ENCODE measurements around the gene PHC1. TPM values are rescaled to one million over a fixed set of nuclear protein-coding genes. Genes with fewer than 3 reads are reported as not detected.

PHC1 gene
- total RNA-seq (ENCODE audit: low replicate concordance) = 8.3 and 11.6 TPM in 2 replicates

DNA sequence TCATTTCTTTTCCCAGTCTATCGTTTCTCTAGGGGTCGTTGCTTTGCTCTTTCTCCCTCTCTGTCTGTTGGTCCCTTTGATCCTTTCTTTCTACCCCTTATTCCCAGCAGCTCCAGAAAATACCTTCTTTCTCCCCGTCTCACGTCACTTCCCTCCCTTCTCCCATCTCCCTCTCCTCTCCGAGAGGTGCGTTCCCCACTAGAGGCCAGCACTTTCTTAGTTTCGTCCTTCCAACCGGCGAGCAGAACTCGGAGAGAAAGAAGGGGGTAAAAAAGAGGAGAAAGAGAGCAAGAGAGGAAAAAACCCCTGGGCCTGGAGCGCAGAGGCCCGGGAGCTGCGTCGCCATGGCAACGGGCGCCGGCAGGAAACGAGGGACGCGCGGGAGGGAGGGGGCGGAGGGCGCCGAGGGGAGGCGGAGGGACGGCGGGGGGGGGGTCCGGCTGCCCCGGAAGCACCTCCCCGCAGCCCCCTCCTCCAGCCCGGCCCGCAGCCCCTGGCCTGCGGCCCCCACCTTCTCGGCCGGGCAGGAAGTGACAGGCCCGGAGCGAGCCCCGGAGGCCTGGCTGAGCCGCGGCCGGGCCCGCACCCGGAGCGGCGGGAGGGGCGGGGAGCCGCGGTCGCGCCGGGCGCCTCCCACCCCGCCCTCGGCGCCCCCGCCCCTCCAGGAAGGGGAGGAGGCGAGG lies at the start of gene PHC1:
TSS of gene PHC1 (plus strand) at position 477 of the 683 bp plus-strand sequence. CDS start 3,169 bp downstream, outside the sequence.

DNA sequence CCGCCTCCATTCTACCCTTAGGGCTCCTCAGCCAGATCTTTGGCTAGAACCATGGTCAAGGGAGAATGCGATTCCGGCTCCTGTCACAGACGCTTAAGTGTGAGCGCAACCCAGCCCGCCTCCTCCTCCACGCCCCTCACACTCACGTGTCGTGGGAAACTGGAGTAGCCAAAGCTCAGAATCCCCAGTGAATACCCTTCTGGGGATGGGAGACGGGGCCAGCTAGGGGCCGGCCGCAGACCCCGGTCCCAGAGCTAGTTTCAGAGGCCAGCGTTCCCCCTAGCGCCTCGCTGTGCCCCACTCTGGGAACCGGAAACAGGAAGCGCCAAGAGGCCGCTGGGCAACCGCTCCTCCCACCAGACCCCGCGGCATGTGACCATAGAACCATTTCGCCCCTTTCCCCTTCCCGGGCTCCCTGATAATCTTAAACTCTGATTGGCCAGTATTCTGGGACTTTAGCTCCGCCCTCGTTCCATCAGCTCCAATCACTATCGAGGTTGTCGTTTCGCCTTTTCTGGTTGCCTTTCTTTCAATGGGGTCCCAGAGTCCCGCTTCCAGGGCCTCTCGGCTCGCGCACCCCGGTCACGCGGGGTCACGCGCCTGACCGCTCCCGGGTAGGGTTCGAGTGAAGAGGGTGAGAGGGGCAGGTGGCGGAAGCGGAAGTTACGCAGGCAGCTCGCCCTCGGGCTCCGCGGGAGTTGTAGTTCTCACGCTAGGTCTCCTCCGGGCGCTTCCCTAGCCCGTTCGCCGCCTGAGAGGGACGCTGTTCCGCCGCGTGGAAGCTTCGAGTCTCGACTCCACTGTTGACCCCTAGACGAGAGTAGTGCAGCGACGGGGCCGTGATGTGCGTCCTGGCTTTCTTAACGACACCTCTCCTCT lies 35.3 kb downstream of the PHC1 start, which contains the start of gene M6PR:
TSS of gene M6PR (minus strand) at position 304 of the 879 bp plus-strand sequence. CDS start 3,241 bp downstream, outside the sequence.

DNA sequence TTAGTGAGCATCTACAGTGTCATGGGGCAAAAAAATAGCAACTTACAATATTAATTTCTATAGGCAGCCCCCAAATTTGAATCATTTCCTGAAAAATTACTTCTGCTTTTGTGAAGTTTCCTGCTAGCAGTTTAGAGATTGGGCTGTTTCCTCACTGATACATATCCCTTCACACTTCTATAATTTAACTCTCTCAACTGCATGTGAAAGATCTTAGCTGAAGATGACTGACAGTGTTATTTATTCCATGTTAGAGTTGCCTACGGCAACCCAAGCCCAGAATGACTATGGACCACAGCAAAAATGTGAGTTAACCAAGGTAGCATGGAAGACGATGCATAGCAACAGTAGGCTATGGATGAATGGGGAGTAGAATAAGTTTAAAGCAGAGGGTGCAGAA lies 75.1 kb downstream of the PHC1 start, which contains the start of gene KLRG1:
TSS of gene KLRG1 (plus strand) at position 134 of the 400 bp plus-strand sequence. CDS start at position 224, 90 bp downstream.

Other genes with a start within 250 kb of the PHC1 start
- gene RIMKLB, start 216.5 kb upstream of the PHC1 start, total RNA-seq (ENCODE audit: low replicate concordance) = 25.0 and 35.6 TPM in 2 replicates
- under 0.01 TPM in 1 of 2 replicates, not detected in the other for gene A2ML1, start 91.9 kb upstream of the PHC1 start, total RNA-seq (ENCODE audit: low replicate concordance)
- gene M6PR, start 35.1 kb downstream of the PHC1 start, total RNA-seq (ENCODE audit: low replicate concordance) = 300 and 588 TPM in 2 replicates
- 0.15 and 0.35 TPM in 2 replicates for gene KLRG1, start 75.0 kb downstream of the PHC1 start, total RNA-seq (ENCODE audit: low replicate concordance)
- 1.2 and 25.4 TPM in 2 replicates for gene A2M, start 201.4 kb downstream of the PHC1 start, total RNA-seq (ENCODE audit: low replicate concordance)